UCSD-AML1 (cell line): Measurements from ENCODE around the gene RASL10B.
"Not testable (repeated sequence)": the region's sequence is repeated elsewhere in the genome, so short reads cannot be mapped to it uniquely, and the experiment has no call there.

Experiments
- DNase-seq: peaks from one replicate; lab custom pipeline; 2025; ENCODE audit not compliant: unreplicated experiment; lab: John Stamatoyannopoulos, UW

The RASL10B gene

DNA sequence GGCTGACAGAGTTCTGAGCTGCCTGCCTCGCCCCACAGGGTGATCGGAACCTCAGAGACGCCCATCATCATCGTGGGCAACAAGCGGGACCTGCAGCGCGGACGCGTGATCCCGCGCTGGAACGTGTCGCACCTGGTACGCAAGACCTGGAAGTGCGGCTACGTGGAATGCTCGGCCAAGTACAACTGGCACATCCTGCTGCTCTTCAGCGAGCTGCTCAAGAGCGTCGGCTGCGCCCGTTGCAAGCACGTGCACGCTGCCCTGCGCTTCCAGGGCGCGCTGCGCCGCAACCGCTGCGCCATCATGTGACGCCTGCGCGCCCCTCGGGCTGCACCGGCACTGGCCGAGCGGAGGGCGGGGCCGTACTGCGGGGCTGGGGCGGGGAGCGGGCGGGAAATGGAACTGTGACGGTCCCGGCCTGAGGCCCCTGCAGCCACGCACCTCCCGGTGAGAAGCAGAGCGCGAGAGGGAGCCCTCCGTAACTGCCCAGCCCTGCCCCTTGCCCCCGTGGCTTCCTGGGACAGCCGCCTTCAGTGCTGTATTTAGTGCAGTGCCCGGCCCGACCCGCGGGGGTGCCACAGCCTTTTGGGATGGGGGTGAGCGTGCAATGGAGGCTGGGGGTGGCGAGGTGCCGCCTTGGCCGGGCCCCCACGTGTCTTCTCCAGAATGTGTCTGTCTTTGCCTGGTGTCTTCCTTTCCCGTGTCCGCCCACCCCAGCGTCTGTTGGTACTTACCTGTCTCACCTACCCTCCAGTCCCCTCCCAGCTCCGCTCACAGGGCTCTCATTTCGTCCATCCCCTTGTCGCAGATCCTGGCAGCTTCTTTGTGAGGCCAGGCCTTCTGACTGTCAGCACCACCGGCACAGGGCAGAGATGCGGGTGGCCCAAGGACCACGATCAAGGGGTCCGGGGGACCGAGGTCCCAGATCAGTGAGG lies 9.8 kb downstream of the RASL10B start:
- DNase-seq = no peak

DNA sequence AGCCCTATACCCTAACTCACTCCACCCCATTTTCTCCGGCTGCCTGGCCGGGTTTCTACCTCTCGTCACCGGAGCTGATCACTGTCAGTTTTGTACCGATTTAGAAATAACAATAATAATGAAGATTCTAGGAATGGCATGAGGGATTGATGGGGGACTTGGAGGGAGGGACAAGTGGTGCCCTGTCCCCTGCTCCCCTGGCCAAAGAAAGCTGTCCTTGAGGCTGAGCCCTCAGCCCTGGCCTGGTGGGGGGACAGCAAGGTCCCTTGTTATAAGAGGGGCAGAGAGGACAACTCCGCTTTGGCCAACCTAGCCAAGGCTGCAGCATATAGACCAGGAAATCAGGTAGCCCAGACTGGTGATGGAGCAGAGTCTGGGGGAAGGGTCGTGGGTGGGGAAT lies 11.1 kb downstream of the RASL10B start:
- DNase-seq = no peak

GRCh38 chr17:35742896-35743477 lies 11.5 kb downstream of the RASL10B start:
- DNase-seq = no peak

DNA sequence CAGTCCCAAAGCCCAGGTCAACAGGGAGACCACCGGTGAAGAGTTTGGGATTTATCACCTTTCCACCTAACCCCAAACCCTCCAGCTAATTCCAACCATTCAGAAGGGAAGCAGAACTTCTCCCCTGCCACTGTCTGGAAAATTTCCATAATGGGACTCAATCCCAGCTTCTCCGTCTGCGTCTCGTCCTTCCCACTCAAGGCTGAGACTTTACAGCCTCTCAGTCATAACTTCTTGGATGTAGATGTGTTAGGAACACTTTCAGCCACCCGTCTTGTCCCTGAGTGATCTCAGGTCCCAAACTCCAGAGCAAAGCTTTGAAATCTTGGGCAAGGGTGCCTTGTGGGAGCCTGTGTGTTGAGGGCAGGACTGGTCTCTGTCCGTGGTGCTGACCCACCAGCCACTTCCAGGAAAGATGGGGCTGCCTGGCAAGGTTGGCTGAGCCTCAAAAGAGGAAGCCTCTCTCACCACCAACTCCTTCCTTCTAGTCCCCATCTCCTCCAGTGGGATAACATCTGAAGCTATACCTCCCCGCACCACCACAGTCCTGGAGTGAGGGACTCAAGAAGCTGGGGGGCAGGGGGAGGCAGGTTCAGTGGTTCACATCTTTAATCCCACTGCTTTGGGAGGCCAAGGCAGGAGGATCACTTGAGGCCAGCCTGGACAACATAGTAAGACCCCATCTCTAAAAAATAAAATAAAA lies 12.3 kb downstream of the RASL10B start:
- peak; percentile 67 for DNase-seq

DNA sequence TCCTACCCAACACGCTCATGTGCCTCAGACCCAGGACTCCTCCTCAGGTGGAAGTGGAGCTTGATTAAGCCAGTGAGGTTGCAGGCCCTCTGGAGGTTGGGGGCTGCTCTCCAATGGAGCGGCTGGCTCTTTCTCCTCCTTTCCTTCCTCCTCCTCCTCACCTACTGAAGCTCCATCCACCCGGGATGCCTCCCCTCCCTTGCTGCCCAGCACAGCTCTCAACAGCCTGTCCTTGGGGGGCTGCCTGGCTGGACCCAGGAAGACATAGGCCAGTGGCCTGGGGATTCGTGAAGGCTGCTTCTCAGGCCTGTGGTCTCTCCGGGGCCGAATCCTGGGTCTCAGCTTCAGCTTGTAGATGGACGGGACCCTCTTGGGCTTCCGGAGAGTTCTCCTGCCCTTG lies 13.4 kb downstream of the RASL10B start:
- no peak for DNase-seq

DNA sequence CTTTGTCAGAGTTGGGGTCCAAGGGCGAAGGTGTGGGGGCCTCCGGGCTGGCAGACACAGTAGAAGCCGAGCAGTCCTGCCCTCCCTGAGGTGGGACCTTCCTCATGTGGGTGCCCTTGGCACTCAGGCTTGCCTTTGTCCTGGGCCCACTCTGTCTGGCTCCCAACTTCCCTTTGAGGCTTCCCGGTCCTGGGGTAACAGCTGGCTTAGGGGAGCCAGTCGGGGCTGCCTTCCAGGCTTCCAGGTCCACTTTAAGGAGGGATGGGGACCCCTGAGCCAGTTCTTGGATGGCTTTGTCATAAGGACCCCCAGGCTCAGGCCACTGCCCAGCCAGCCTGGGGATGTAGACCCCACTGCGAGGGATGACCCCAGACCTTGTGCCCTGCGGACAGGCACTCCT lies 13.8 kb downstream of the RASL10B start:
- no peak for DNase-seq

GRCh38 chr17:35745749-35746320 lies 14.4 kb downstream of the RASL10B start:
- DNase-seq = no peak

GRCh38 chr17:35747540-35748017 lies 16.1 kb downstream of the RASL10B start:
- peak; percentile 69 for DNase-seq

- DNase-seq = no peak
These were observed 17.0 kb downstream of the RASL10B start for GRCh38 chr17:35748341-35748841.

DNA sequence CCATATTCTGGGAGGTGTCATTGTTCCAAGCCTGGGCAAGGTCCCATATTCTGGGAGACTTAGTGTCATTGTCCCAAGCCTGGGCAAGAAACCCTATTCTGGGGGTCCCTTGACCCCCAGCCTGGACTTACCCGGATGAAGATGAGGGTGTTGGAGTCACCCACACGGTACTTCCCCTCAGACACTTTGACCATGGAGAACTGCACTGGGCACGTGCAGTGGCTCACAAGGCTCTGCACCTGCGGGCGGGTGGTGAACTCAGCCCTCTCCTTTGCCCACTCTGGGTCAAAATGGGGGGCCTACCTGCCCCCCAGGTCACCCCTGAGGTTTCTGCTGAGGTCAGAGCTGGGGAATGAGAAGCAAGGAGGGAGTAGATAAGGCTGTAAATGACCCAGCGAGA lies 17.5 kb downstream of the RASL10B start:
- no peak for DNase-seq

DNA sequence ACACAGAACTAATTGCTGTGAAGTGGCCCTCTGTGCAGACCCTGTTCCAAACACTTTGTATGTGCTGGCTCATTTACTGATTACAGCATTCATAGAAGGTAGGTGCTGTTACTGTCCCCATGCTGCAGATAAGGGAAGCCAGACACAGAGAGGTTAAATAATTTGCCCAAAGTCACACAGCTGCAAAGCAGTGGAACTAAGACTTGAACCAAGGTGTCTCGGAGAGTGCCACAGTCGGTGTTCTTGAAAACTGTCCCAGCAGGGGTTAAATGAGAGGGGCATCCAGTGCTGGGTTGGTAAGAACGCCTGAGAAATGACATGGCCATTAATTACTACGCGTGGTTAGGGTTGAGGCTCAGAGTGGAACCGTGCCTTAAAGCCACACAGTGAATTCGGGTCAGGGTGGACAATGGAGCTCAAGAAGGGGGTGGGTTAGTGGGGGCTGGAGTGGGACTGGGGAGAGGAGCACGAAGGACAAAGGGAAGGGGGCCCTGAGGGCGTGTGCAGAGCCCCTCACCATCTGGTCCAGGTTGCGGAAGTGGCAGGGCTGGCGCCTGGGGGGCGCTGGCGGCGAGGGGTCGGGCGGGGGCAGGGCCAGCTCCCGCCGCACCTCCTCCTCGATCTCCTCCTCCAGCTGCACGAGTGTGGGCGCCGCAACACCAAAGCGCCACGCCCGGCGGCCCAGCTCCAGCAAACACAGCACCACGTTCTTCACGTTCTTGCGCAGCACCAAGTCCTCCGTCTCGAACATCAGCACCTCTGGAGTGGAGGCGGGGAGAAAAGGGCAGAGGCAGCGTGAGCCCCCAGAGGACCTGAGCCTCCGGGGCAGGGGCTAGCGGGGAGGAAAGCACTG lies 18.3 kb downstream of the RASL10B start:
- no peak for DNase-seq

GRCh38 chr17:35750526-35751395 lies 19.3 kb downstream of the RASL10B start:
- no peak for DNase-seq

GRCh38 chr17:35751541-35751940 lies 20.1 kb downstream of the RASL10B start:
- DNase-seq = not testable (repeated sequence)

- DNase-seq = no peak
These were observed 21.0 kb downstream of the RASL10B start for GRCh38 chr17:35752471-35752870.

DNA sequence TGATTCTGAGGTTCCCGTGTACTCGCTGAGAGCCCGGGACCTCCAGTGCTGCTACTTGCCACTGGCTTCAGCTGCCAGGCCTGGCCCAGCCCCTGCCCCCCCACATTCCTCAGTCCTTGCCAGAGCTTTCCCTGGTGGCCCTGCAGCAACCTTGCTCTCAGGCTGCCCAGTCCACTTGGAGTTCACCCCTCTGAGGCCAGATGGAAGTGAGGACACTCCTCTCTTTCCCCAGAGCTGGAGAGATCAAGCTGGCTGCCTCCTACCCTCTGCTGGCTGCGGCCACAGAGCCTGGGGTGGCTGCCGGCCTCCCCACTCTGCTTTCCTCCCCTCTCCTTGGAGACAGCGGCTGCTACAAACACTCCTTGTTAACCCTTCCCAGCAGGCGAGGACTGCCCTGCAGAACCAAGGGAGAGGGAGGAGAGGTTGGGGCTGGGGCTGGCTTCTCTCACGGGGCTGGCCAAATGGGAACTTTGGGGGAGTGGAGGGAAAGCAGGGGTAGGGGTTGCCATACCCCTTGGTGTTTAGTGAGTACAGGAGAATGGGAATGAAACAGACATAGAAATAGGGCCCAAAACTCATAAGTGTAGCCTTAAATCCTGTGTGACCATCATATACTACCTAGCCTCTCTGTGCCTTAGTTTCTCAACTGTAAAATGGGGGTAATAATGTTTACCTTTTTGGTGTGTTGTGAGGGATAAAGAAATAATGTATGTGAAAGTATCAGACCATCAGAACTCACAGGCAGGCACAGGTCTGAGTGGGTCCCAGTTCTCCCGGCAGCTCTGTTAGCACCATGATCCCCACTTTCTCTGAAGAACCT lies 21.7 kb downstream of the RASL10B start, which contains the start of gene GAS2L2:
TSS of gene GAS2L2 (minus strand) at position 295 of the 820 bp plus-strand sequence. CDS start 389 bp downstream, outside the sequence.
- no peak for DNase-seq

- DNase-seq = no peak
These were observed 25.8 kb downstream of the RASL10B start for GRCh38 chr17:35757243-35757642.

GRCh38 chr17:35760587-35760986 lies 29.1 kb downstream of the RASL10B start, which contains the start of gene C17orf50:
Gene C17orf50, plus strand, starts transcription at chr17:35760887. Its CDS starts 55 bp downstream, at chr17:35760942.
- no peak for DNase-seq

GRCh38 chr17:35761601-35762000 lies 30.2 kb downstream of the RASL10B start:
- DNase-seq = no peak
